Activated naive CD4-positive, alpha-beta T cell (primary cell): ENCODE data around the gene KCTD14.
"Not testable (repeated sequence)": the region's sequence is repeated elsewhere in the genome, so short reads cannot be mapped to it uniquely, and the experiment has no call there.

Source experiments
- DNase-seq, 4 experiments: peaks; one replicate each; lab custom pipeline; 2025; lab: John Stamatoyannopoulos, UW

KCTD14 gene

DNA sequence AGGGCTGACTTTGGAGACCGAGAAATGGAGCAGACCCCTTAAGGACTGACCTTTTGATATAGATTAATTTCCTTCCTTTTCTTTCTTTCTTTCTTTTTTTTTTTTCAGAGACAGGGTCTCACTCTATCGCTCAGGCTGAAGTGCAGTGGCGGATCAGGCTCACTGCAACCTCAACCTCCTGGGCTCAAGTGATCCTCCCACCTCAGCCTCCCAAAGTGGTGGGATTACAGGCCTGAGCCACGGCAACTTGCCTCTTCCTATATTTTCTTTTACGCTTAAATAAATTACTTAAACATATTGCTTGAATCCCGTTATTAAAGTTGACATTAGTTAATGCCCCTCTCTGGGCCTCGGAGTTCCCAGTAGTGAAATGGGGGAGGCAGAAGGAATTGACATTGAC, 350 bp upstream of the KCTD14 start:
- no peak for DNase-seq

- DNase-seq, result no peak
These were observed 1.5 kb downstream of the KCTD14 start for GRCh38 chr11:78021611-78022010.

- no peak for DNase-seq
These were observed 2.8 kb downstream of the KCTD14 start for GRCh38 chr11:78020246-78020645.

DNA sequence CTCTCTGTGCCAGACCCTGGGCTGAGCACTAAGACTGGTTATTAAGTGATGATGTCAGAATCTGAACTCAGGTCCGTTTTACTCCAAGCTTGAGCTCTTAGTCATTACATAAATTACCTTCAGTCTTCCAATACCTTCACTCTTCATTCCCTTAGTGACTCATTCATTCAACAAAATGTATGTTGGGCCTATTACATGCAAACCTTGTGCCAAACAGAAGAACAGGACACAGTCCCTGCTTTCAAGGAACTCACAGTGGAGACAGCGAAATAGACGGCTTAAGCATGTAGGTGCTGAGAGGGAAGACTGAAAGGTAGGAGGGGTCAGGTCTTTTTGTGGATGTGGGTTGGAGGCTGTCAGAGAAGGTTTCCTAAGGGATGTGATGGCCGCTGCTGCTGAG, 3.3 kb downstream of the KCTD14 start:
- DNase-seq, result no peak

GRCh38 chr11:78015878-78016277, 7.2 kb downstream of the KCTD14 start:
- no peak for DNase-seq

DNA sequence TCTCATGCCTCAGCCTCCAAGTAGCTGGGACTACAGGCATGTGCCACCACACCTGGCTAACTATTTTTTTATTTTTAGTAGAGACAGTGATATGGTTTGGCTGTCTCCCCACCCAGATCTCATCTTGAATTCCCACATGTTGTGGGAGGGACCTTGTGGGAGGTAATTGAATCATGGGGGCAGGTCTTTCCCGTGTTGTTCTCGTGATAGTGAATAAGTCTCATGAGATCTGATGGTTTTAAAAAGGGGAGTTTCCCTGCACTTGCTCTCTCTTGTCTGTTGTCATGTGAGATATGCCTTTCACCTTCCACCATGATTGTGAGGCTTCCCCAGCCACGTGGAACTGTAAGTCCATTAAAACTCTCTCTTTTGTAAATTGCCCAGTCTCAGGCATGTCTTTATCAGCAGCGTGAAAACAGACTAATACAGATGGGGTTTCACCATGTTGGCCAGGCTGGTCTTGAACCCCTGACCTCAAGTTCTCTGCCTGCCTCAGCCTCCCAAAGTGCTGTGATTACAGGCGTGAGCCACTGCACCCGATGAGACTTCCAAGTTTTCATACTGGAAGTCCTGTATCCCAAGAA, 8.0 kb downstream of the KCTD14 start:
- DNase-seq, result not testable (repeated sequence)

DNA sequence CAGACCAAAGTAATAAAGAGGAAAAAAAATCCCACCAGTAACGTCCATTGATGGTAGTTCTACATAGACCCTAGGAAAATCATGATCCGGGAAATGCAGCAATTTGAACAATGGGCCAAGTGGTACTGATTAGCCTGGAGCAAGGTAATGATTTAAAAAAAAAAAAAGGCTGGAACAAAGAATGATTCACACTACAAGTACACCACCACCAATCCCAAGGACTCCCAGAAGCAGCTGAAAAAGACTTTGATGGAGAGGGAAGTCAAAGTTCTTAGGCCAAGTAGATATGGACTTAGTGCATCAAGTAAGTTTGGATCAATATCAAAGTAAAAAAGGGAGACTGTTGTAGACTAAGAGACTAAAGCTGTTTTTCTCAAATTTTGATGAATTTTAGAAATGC, 11.8 kb downstream of the KCTD14 start:
- no peak for DNase-seq

- DNase-seq, result no peak
These were observed 12.3 kb downstream of the KCTD14 start for GRCh38 chr11:78010755-78011154.

GRCh38 chr11:78010304-78010703, 12.8 kb downstream of the KCTD14 start:
- DNase-seq, result no peak

GRCh38 chr11:78009062-78009461, 14.0 kb downstream of the KCTD14 start:
- no peak for DNase-seq

DNA sequence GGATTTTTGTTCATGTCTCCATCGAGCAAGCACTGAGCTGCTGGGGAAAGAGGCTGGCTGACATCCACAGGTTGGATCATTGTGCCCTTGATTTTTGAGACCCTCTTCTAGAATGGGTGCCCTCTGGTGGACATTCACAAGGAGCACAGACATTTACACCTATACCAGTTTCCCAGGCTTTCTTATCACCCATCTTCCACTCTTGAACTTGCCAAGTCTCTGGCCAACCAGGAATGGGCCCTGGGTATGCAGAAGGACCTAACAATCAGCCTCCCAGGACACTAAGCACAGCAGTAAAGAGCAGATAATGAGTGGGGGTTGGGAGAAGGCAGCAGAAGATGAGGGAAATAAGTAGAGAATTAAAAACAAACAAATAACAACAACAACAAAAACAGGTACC, 22.9 kb downstream of the KCTD14 start:
- DNase-seq, result peak in 2 of 4 experiments; percentile 2 to 18

- DNase-seq, result no peak
These were observed 23.5 kb downstream of the KCTD14 start for GRCh38 chr11:77999446-78000030.

GRCh38 chr11:77994434-77995362, 28.4 kb downstream of the KCTD14 start, which contains the start of gene INTS4:
TSS of gene INTS4 (minus strand) at chr11:77994668. CDS start at chr11:77994643, 25 bp downstream.
- peak; percentile 88 to 96 (median 92) for DNase-seq

GRCh38 chr11:77993902-77994301, 29.2 kb downstream of the KCTD14 start:
- DNase-seq, result no peak

- no peak for DNase-seq
These were observed 32.1 kb downstream of the KCTD14 start for GRCh38 chr11:77990981-77991380.

- DNase-seq, result not testable (repeated sequence)
These were observed 36.6 kb downstream of the KCTD14 start for GRCh38 chr11:77986456-77986855.

DNA sequence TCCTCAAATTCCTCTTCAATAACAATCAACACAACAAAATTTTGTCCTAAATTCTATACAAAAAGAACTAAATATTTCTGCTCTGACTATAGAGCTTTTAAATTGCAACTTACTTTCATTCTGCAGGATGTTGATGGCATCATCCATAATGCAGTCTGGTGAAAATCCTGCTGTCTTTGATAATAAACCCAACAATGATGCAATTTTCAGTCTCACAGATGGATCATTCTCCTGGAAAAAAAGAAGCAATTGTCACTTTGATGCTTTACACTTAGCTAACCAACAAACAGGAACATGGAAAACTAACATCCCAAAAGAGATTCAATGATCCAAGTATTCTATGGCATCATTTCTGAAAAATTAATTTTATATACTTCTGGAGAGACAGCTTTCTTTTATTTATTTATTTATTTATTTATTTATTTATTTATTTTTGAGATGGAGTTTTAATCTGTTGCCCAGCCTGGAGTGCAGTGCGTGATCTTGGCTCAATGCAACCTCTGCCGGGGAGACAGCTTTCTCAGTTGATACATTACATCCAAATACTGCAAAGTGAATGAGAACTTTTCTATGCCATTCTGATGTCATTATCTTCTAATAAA, 41.6 kb downstream of the KCTD14 start:
- no peak for DNase-seq

- DNase-seq, result no peak
These were observed 54.7 kb downstream of the KCTD14 start for GRCh38 chr11:77968337-77968736.

GRCh38 chr11:77967753-77968152, 55.3 kb downstream of the KCTD14 start:
- no peak for DNase-seq

DNA sequence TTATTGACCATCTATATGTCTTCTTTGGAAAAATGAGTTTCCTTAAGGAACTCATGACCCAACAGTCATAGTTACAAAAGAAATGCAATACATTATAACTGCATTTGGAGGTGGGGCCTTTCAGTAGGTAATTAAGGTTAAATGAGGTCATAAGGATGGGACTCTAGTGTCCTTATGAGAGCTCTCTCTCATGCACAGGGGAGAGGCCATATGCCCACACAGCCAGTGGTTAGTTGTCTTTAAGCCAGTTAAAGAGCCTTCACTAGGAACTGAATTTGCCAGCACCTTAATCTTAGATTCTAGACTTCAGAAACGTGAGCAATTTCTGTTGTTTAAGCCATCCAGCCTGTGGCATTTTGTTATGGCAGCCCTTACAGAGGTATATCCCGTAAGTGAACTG, 56.0 kb downstream of the KCTD14 start:
- no peak for DNase-seq

GRCh38 chr11:77966338-77966737, 56.7 kb downstream of the KCTD14 start:
- no peak for DNase-seq
